HPDE6-E6E7 (cell line): ENCODE results near the gene PRADC1.
"Not testable (repeated sequence)": the region's sequence is repeated elsewhere in the genome, so short reads cannot be mapped to it uniquely, and the experiment has no call there.

Experiments
- DNase-seq: peaks from one replicate; pipeline ENCODE4 v3.0.0; 2011; ENCODE audit warnings: missing footprints; ENCODE audit errors: extremely low spot score

The PRADC1 gene

GRCh38 chr2:73202156-73203054 lies 30.6 kb downstream of the PRADC1 start, which contains the start of gene NOTO:
NOTO (plus strand) TSS chr2:73202574; CDS start chr2:73202667, 93 bp downstream.
- no peak for DNase-seq

DNA sequence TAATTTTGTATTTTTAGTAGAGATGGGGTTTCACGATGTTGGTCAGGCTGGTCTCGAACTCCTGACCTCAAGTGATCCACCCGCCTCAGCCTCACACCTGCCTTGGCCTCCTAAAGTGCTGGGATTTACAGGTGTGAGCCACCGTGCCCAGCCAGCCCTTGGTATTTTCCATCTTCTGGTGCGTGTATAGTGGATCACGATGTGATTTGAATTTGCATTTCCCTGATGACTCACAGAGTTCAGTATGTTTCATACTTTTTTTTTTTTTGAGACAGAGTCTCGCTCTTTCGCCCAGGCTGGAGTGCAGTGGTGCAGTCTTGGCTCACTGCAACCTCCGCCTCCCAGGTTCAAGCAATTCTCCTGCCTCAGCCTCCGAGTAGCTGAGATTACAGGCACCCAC lies 32.8 kb downstream of the PRADC1 start:
- not testable (repeated sequence) for DNase-seq

- no peak for DNase-seq
These were observed 35.5 kb downstream of the PRADC1 start for GRCh38 chr2:73197579-73197978.

GRCh38 chr2:73187549-73187948 lies 45.5 kb downstream of the PRADC1 start:
- DNase-seq = no peak

GRCh38 chr2:73185965-73186364 lies 47.1 kb downstream of the PRADC1 start:
- DNase-seq = no peak
